CD14-positive monocyte (primary cell): ENCODE results near the gene ALG3. TPM values are rescaled to one million over a fixed set of nuclear protein-coding genes. Genes with fewer than 3 reads are reported as not detected.

Source experiments
- DNase-seq, 3 donors: peaks; one replicate each; pipeline ENCODE4 v3.0.0-alpha.2; 2011 to 2022
- H2AFZ ChIP-seq: 2 replicates; pipeline ENCODE4 v1.6.0; 2012; ENCODE audit warnings: mild to moderate bottlenecking, low read depth, low read length, inconsistent platforms; ENCODE audit not compliant: insufficient read depth, poor library complexity, severe bottlenecking
- H3K27ac ChIP-seq, 2 donors: 1 replicate in 1 of 2; 2 replicates in 1 of 2; pipeline ENCODE4 v1.5.1; 2012 to 2013; ENCODE audit warnings: low read length in 2 of 2, control low read depth in 1 of 2, inconsistent platforms in 1 of 2, low read depth in 1 of 2, mild to moderate bottlenecking in 1 of 2
- H3K27me3 ChIP-seq, 2 donors: one replicate each; pipeline versions ENCODE4 v1.6.0 to v1.6.1; 2011 to 2013; ENCODE audit warnings: low read length in 2 of 2; ENCODE audit not compliant: control insufficient read depth in 2 of 2, insufficient read depth in 2 of 2
- H3K36me3 ChIP-seq, 2 donors: replicated peaks in 1 of 2; 1 replicate in 1 of 2; 2 replicates in 1 of 2; pipeline versions ENCODE4 v1.5.1 to v1.6.1; 2012 to 2013; ENCODE audit warnings: low read length in 2 of 2, control low read depth in 1 of 2, inconsistent platforms in 1 of 2, mild to moderate bottlenecking in 1 of 2; ENCODE audit not compliant: insufficient read depth in 2 of 2, control insufficient read depth in 1 of 2
- H3K4me1 ChIP-seq, 2 donors: 1 replicate in 1 of 2; 2 replicates in 1 of 2; pipeline versions ENCODE4 v1.5.1 to v1.6.1; 2012 to 2013; ENCODE audit warnings: low read length in 2 of 2, control low read depth in 1 of 2, inconsistent platforms in 1 of 2, mild to moderate bottlenecking in 1 of 2, moderate library complexity in 1 of 2; ENCODE audit not compliant: insufficient read depth in 2 of 2, control insufficient read depth in 1 of 2
- H3K4me2 ChIP-seq: replicated peaks from 2 replicates; pipeline ENCODE3; 2012; ENCODE audit warnings: low read length, moderate library complexity, mild to moderate bottlenecking; ENCODE audit not compliant: poor library complexity, severe bottlenecking; ENCODE audit errors: extremely low read depth
- H3K4me3 ChIP-seq, 3 experiments: fragments of 200-600 bp in 1 of 3; sonication (generic) in 1 of 3; replicated peaks in 1 of 3; 1 replicate in 2 of 3; 2 replicates in 1 of 3; pipeline ENCODE4 v1.5.1; 2011 to 2013; ENCODE audit warnings: low read length in 3 of 3, mild to moderate bottlenecking in 3 of 3, control low read depth in 2 of 3, low read depth in 2 of 3, inconsistent platforms in 1 of 3, moderate library complexity in 1 of 3
- H3K79me2 ChIP-seq: 2 replicates; pipeline ENCODE4 v1.6.0; 2012; ENCODE audit warnings: mild to moderate bottlenecking, control low read depth, inconsistent platforms, low read length, moderate library complexity; ENCODE audit not compliant: insufficient read depth
- H3K9ac ChIP-seq: 2 replicates; pipeline ENCODE4 v1.6.0; 2017; ENCODE audit warnings: low read length, mild to moderate bottlenecking; ENCODE audit not compliant: insufficient read depth, poor library complexity, severe bottlenecking
- H3K9me3 ChIP-seq, 2 donors: replicated peaks in 1 of 2; 1 replicate in 1 of 2; 2 replicates in 1 of 2; pipeline versions ENCODE4 v1.5.1 to v1.6.1; 2012 to 2013; ENCODE audit warnings: low read length in 2 of 2, control low read depth in 1 of 2; ENCODE audit not compliant: control insufficient read depth in 1 of 2, insufficient read depth in 1 of 2
- H4K20me1 ChIP-seq: 2 replicates; pipeline ENCODE4 v1.6.0; 2012; ENCODE audit warnings: mild to moderate bottlenecking, low read length, control low read depth, moderate library complexity; ENCODE audit not compliant: insufficient read depth
- H3K27ac Mint-ChIP-seq, 7 donors: one replicate each; pipeline ENCODE4 v1.8.0; 2020; ENCODE audit warnings: mild to moderate bottlenecking in 7 of 7, mixed read lengths in 7 of 7, moderate library complexity in 6 of 7, inconsistent platforms in 2 of 7
- H3K27me3 Mint-ChIP-seq, 3 donors: one replicate each; pipeline ENCODE4 v1.8.0; 2021 to 2022; ENCODE audit warnings: low read depth in 3 of 3, mild to moderate bottlenecking in 3 of 3, mixed read lengths in 3 of 3, moderate library complexity in 3 of 3, inconsistent platforms in 1 of 3
- H3K36me3 Mint-ChIP-seq, 2 donors: one replicate each; pipeline ENCODE4 v1.8.0; 2020; ENCODE audit warnings: mixed read lengths in 2 of 2, inconsistent platforms in 1 of 2, mild to moderate bottlenecking in 1 of 2
- H3K4me1 Mint-ChIP-seq: one replicate; pipeline ENCODE4 v1.8.0; 2020; ENCODE audit warnings: mild to moderate bottlenecking, mixed read lengths
- H3K4me3 Mint-ChIP-seq, 2 donors: one replicate each; pipeline ENCODE4 v1.8.0; 2020; ENCODE audit warnings: mild to moderate bottlenecking in 2 of 2, mixed read lengths in 2 of 2, moderate library complexity in 1 of 2
- H3K9me3 Mint-ChIP-seq, 7 donors: one replicate each; pipeline ENCODE4 v1.8.0; 2020 to 2022; ENCODE audit warnings: mixed read lengths in 7 of 7, mild to moderate bottlenecking in 6 of 7, moderate library complexity in 6 of 7, inconsistent platforms in 2 of 7
- CTCF ChIP-seq: fragments of 200-600 bp; IDR thresholded peaks from one replicate; pipeline ENCODE4 v1.8.0; 2022; ENCODE audit warnings: antibody characterized with exemption, mild to moderate bottlenecking
- WGBS: methylation state at CpG from one replicate; pipeline ENCODE4 v1.1.5; 2013; ENCODE audit warnings: missing lambda C conversion rate; ENCODE audit not compliant: insufficient coverage; 5-methylcytosine and 5-hydroxymethylcytosine counted together
- intact Hi-C, 2 donors: fragments of 100-400 bp; cut with micrococcal nuclease; formaldehyde crosslinking; loops; one replicate each; pipeline versions ENCODE4 v1.15.0 to v1.15.1; 2023
- polyA plus RNA-seq, 3 donors: library from polyadenylated mRNA; depleted of rRNA in 1 of 3; unstranded in 2 of 3; stranded (reverse) in 1 of 3; fragments of 300-500 nt in 2 of 3; fragments of >200 nt in 1 of 3; fragmentation: Illumina TruSeq in 2 of 3; gene quantifications; 1 replicate in 2 of 3; 2 replicates in 1 of 3; pipeline ENCODE4 v1.2.3, GENCODE V29; 2012 to 2021

Gene ALG3
- polyA plus RNA-seq, 3 donors = 29.0 to 60.8 (median 56.4) TPM

- intact Hi-C loops = no loop called here
Observed at GRCh38 chr3:184239221-184239620, 9.5 kb downstream of the ALG3 start.

DNA sequence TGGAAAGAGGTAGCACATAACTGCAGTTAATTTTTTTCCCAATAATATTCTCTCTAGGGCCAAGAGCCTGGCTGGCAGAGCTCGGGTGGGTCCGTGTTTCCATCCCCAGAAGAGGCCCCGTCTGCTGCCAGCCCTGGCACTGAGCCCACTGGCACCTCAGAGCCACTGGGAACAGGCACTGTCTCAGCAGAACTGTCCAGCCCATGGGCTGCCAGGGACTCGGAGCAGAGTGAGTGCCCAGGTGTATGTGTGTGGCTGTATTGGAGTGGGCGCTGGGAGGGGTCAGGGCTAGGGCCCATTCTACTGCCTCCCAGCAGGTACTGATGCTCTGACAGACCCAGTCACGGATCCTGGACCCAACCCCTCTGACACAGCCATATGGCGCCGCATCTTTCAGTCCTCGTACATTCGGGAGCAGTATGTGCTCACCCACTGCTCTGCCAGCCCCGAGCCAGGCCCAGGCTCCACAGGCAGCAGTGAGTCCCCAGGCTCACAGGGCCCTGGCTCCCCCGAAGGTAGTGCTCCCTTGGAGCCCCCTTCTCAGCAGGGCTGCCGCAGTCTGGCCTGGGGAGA is 10.4 kb downstream of the ALG3 start:
- Histone ChIP-seq H3K27ac (no peak overlapping the region), H3K27me3 (peaks cover 0 to 4% of the 10 kb centered on the region in 2 donors), H3K4me1 (no peaks in the 10 kb centered on the region), H3K9ac (no peak overlapping the region), H3K9me3 (no peaks in the 10 kb centered on the region), H4K20me1 (no peaks in the 10 kb centered on the region), H3K4me3 (no peak overlapping the region), H2AFZ (no peak overlapping the region), H3K4me2 (no peak overlapping the region), H3K79me2 (no peaks in the 10 kb centered on the region), H3K36me3 (peaks cover 15 to 17% of the 10 kb centered on the region in 2 donors)
- no peak overlapping the region for H3K4me3 Mint-ChIP-seq
- no peak for TF ChIP-seq CTCF
- H3K27me3 Mint-ChIP-seq = peaks cover 6 to 12% (median 11%) of the 10 kb centered on the region in 3 donors
- intact Hi-C loops = no loop called here
- peaks cover 13 to 15% of the 10 kb centered on the region in 2 donors for H3K36me3 Mint-ChIP-seq
- H3K9me3 Mint-ChIP-seq = no peaks in the 10 kb centered on the region
- H3K4me1 Mint-ChIP-seq = no peaks in the 10 kb centered on the region
- H3K27ac Mint-ChIP-seq = no peak overlapping the region
- no peak for DNase-seq
- WGBS = 91% methylated on average over 11 of the region's 13 CpGs

More at GRCh38 chr3:184239221-184239620, 9.5 kb downstream of the ALG3 start:
- Histone ChIP-seq H3K4me2 (no peak overlapping the region), H3K27me3 (no peaks in the 10 kb centered on the region), H3K4me1 (no peaks in the 10 kb centered on the region), H3K36me3 (peaks cover 24 to 26% of the 10 kb centered on the region in 2 donors), H3K4me3 (no peak overlapping the region), H3K9ac (no peak overlapping the region), H3K79me2 (no peaks in the 10 kb centered on the region), H3K27ac (no peak overlapping the region), H2AFZ (no peak overlapping the region), H4K20me1 (no peaks in the 10 kb centered on the region), H3K9me3 (no peaks in the 10 kb centered on the region)
- Mint-ChIP-seq H3K4me1 (no peaks in the 10 kb centered on the region), H3K4me3 (no peak overlapping the region), H3K36me3 (peaks cover 20 to 24% of the 10 kb centered on the region in 2 donors), H3K9me3 (no peaks in the 10 kb centered on the region), H3K27ac (no peak overlapping the region), H3K27me3 (peaks cover 0 to 10% (median 6%) of the 10 kb centered on the region in 3 donors)
- no peak for DNase-seq
- WGBS = 100% methylated on average over 1 of the region's 8 CpGs
- TF ChIP-seq CTCF = no peak
